Measurements from ENCODE around the gene SMG5. TPM values are rescaled to one million over a fixed set of nuclear protein-coding genes. Genes with fewer than 3 reads are reported as not detected.
A peak's percentile ranks its signal among the peaks of the same experiment; 100 is the strongest.

The SMG5 gene
- total RNA-seq, 1 donor from 2014 or later, result 95.6 TPM

- H3K9me3 Mint-ChIP-seq, result no peaks in the 10 kb centered on the region
- no peaks in the 10 kb centered on the region for H3K27me3 Mint-ChIP-seq (ENCODE audit: insufficient read depth)
- H3K4me3 Mint-ChIP-seq, result no peak overlapping the region
- DNase-seq (ENCODE audit: low spot score), result no peak
- intact Hi-C loops (cut with micrococcal nuclease), result no loop called here
- peaks cover 7% of the 10 kb centered on the region for H3K36me3 Mint-ChIP-seq (ENCODE audit: low read depth)
- no peak overlapping the region for H3K27ac Mint-ChIP-seq
- H3K4me1 Mint-ChIP-seq (ENCODE audit: low read depth), result peaks cover 15% of the 10 kb centered on the region
Measured at GRCh38 chr1:156293895-156294294, 11.3 kb upstream of the SMG5 start.

DNA sequence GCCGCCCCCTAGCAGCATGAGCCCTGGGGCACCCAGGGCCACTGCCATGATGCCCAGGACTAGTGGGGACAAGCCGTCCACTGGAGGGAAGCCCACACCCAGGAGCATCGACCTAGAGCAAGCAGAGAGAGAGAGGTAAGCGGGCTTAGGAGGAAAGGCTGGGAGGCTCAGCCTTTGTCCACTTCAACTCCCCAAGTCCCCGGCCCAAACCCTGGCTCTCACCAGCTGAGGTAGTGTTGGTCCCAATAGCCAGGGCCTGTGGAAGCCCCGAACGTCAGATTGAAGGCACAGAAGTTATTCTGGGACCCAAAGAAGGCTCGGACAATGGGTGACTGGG lies 10.4 kb upstream of the SMG5 start:
- no peak overlapping the region for H3K4me3 Mint-ChIP-seq
- H3K27me3 Mint-ChIP-seq (ENCODE audit: insufficient read depth), result no peaks in the 10 kb centered on the region
- no peaks in the 10 kb centered on the region for H3K9me3 Mint-ChIP-seq
- no peak overlapping the region for H3K27ac Mint-ChIP-seq
- peaks cover 15% of the 10 kb centered on the region for H3K4me1 Mint-ChIP-seq (ENCODE audit: low read depth)
- intact Hi-C loops (cut with micrococcal nuclease), result no loop called here
- DNase-seq (ENCODE audit: low spot score), result no peak
- peaks cover 10% of the 10 kb centered on the region for H3K36me3 Mint-ChIP-seq (ENCODE audit: low read depth)

DNA sequence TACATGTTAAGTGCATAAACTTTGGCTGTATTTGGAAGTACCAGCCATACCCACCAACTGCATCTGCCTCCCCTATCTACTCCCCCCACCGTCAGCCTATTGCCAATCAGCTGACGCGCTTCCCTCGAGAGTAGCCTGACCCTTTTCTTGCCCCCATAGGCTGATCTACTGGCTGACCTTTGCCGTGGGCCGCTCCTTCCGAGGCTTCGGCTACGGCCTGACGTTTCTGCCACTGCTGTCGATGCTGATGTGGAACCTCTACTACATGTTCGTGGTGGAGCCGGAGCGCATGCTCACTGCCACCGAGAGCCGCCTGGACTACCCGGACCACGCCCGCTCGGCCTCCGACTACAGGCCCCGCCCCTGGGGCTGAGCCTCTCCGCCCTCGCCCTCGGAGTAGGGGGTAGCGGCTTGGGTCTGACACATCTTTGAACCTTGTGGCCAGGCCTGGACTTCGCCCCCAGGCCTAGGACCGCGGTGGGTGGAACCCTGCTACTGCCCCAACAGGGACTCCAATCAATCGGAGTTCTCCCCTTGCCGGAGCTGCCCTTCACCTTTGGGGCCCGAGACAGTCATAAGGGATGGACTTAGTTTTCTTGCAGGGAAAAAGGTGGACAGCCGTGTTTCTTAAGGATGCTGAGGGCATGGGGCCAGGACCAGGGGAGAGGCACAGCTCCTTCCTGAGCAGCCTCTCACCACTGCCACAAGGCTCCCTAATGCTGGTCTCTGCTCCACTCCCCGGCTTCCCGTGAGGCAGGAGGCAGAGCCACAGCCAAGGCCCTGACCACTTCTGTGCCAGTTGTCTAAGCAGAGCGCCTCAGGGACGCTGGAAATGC lies 8.8 kb upstream of the SMG5 start:
- intact Hi-C loops (cut with micrococcal nuclease), result no loop called here
- peak overlapping the region; percentile 64 for H3K4me3 Mint-ChIP-seq
- H3K9me3 Mint-ChIP-seq, result no peaks in the 10 kb centered on the region
- H3K27ac Mint-ChIP-seq, result no peak overlapping the region
- peaks cover 15% of the 10 kb centered on the region for H3K4me1 Mint-ChIP-seq (ENCODE audit: low read depth)
- no peaks in the 10 kb centered on the region for H3K27me3 Mint-ChIP-seq (ENCODE audit: insufficient read depth)
- DNase-seq (ENCODE audit: low spot score), result no peak
- H3K36me3 Mint-ChIP-seq (ENCODE audit: low read depth), result peaks cover 11% of the 10 kb centered on the region

DNA sequence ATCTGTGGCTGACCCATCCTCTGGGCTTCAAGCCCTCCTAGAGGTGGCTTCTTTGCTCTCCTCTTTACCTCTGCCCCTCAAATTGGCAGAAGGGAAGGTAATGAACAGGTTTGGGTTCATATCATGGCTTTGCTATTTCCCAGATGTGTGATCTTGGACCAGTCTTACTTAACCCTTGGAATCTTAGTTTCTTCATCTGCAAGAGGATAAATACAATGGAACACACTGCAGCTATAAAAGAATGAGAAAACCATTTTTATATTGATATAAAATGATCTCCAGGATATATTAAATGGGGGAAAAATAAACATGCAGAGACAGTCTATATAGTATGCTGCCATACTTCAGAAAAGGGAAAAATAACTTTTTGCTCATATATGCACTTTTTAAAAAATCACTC lies 7.2 kb upstream of the SMG5 start:
- Mint-ChIP-seq H3K4me1 (ENCODE audit: low read depth) (peaks cover 5% of the 10 kb centered on the region), H3K4me3 (no peak overlapping the region), H3K36me3 (ENCODE audit: low read depth) (peaks cover 17% of the 10 kb centered on the region), H3K9me3 (no peaks in the 10 kb centered on the region), H3K27ac (no peak overlapping the region), H3K27me3 (ENCODE audit: insufficient read depth) (no peaks in the 10 kb centered on the region)
- DNase-seq (ENCODE audit: low spot score), result no peak
- intact Hi-C loops (cut with micrococcal nuclease), result no loop called here

- Mint-ChIP-seq H3K27me3 (ENCODE audit: insufficient read depth) (no peaks in the 10 kb centered on the region), H3K4me1 (ENCODE audit: low read depth) (peaks cover 30% of the 10 kb centered on the region), H3K4me3 (no peak overlapping the region), H3K36me3 (ENCODE audit: low read depth) (peaks cover 14% of the 10 kb centered on the region), H3K27ac (no peak overlapping the region), H3K9me3 (no peaks in the 10 kb centered on the region)
- intact Hi-C loops (cut with micrococcal nuclease), result no loop called here
- no peak for DNase-seq (ENCODE audit: low spot score)
Measured at GRCh38 chr1:156286061-156286460, 3.4 kb upstream of the SMG5 start.

DNA sequence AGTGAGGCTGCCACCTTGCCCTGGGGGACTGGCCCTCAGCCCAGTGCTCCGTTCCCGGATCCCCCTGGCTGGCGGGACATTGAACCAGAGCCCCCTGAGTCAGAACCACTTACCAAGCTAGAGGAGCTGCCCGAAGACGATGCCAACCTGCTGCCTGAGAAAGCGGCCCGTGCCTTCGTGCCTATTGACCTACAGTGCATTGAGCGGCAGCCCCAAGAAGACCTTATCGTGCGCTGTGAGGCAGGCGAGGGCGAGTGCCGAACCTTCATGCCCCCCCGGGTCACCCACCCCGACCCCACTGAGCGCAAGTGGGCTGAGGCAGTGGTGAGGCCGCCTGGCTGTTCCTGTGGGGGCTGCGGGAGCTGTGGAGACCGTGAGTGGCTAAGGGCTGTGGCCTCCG lies 2.8 kb upstream of the SMG5 start:
- Mint-ChIP-seq H3K9me3 (no peaks in the 10 kb centered on the region), H3K27me3 (ENCODE audit: insufficient read depth) (no peaks in the 10 kb centered on the region), H3K36me3 (ENCODE audit: low read depth) (peaks cover 14% of the 10 kb centered on the region)

GRCh38 chr1:156284757-156285156 lies 2.1 kb upstream of the SMG5 start:
- H3K4me1 Mint-ChIP-seq (ENCODE audit: low read depth), result peaks cover 43% of the 10 kb centered on the region
- H3K36me3 Mint-ChIP-seq (ENCODE audit: low read depth), result peaks cover 13% of the 10 kb centered on the region
- no peak overlapping the region for H3K27ac Mint-ChIP-seq
- H3K27me3 Mint-ChIP-seq (ENCODE audit: insufficient read depth), result no peaks in the 10 kb centered on the region
- no peak for DNase-seq (ENCODE audit: low spot score)
- intact Hi-C loops (cut with micrococcal nuclease), result loop anchor here (5.0 kb wide), 3 partner anchors 163 to 1147 kb away; partner anchors contain the start of genes IQGAP3 and SLC50A1
- no peaks in the 10 kb centered on the region for H3K9me3 Mint-ChIP-seq
- peak overlapping the region; percentile 43 for H3K4me3 Mint-ChIP-seq

More for the DNA sequence above, 2.8 kb upstream of the SMG5 start:
- H3K4me3 Mint-ChIP-seq, result no peak overlapping the region
- H3K27ac Mint-ChIP-seq, result no peak overlapping the region
- peaks cover 37% of the 10 kb centered on the region for H3K4me1 Mint-ChIP-seq (ENCODE audit: low read depth)
- no peak for DNase-seq (ENCODE audit: low spot score)
- intact Hi-C loops (cut with micrococcal nuclease), result no loop called here

DNA sequence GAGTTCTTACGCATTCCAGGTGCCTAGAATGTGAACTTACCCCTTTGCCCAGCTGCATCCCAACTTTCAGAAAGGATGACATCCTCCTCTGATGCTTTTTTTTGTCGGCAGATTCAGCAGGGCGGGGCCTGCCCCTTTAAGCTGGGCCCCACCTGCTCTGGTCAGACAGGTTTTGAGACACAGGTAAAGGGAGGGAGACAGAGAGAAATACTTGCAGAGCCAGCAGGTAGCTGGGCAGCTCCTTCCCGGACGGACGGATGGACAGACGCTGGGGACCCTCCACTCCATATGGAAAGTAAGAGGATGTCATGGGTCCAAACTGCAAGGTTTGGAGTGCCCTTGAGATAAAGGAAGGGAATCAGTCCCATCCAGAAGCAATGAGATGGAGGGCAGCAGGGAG lies 1.5 kb upstream of the SMG5 start, which contains the start of gene TMEM79:
TMEM79 (plus strand) TSS at position 214 of the 400 bp plus-strand sequence. CDS start 902 bp downstream, outside the sequence.
- H3K27me3 Mint-ChIP-seq (ENCODE audit: insufficient read depth), result no peaks in the 10 kb centered on the region
- H3K27ac Mint-ChIP-seq, result peak within 1 kb of the TSS; percentile 93
- H3K4me1 Mint-ChIP-seq (ENCODE audit: low read depth), result peaks cover 44% of the 10 kb centered on the region
- peak within 1 kb of the TSS; percentile 91 for H3K4me3 Mint-ChIP-seq
- no peak for DNase-seq (ENCODE audit: low spot score)
- intact Hi-C loops (cut with micrococcal nuclease), result loop anchor here (5.0 kb wide), 3 partner anchors 163 to 1147 kb away; partner anchors contain the start of genes IQGAP3 and SLC50A1
- H3K9me3 Mint-ChIP-seq, result no peaks in the 10 kb centered on the region
- H3K36me3 Mint-ChIP-seq (ENCODE audit: low read depth), result peaks cover 10% of the 10 kb centered on the region

DNA sequence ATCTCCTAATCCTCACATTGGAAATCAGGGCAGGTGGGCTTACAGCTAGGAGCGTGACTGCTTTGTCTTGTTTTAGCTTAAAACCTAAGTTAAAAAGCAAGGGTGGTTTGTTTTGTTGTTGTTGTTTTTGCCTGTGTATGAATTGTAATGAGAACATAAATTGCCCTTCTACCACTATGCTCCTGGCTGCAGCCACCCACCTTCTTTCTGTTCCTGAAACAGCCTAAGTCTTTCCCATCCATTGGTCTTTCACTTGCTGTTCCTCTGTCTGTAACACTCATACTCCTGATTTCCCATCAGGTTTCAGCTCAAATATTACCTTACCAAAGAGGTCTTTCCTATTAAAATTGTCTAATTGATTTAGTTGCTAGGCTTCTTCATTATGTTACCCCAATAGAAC lies 896 bp upstream of the SMG5 start:
- Mint-ChIP-seq H3K36me3 (ENCODE audit: low read depth) (peaks cover 10% of the 10 kb centered on the region), H3K4me1 (ENCODE audit: low read depth) (peaks cover 44% of the 10 kb centered on the region), H3K27ac (peak overlapping the region; percentile 93), H3K9me3 (no peaks in the 10 kb centered on the region), H3K4me3 (peak overlapping the region; percentile 91), H3K27me3 (ENCODE audit: insufficient read depth) (no peaks in the 10 kb centered on the region)
- intact Hi-C loops (cut with micrococcal nuclease), result loop anchor here (1.0 to 5.0 kb wide), 6 partner anchors 164 to 1146 kb away; partner anchors contain the start of genes IQGAP3, PRCC, RIT1 and SLC50A1
- DNase-seq (ENCODE audit: low spot score), result no peak

- H3K36me3 Mint-ChIP-seq (ENCODE audit: low read depth), result peaks cover 24% of the 10 kb centered on the region
- peaks cover 1% of the 10 kb centered on the region for H3K27me3 Mint-ChIP-seq (ENCODE audit: insufficient read depth)
- H3K4me1 Mint-ChIP-seq (ENCODE audit: low read depth), result peaks cover 44% of the 10 kb centered on the region
- peak overlapping the region; percentile 91 for H3K4me3 Mint-ChIP-seq
- H3K27ac Mint-ChIP-seq, result peak overlapping the region; percentile 93
- intact Hi-C loops (cut with micrococcal nuclease), result loop anchor here (1.0 to 5.0 kb wide), 14 partner anchors 13 to 1145 kb away; partner anchors contain the start of genes CCT3, GLMP, IQGAP3 and KHDC4
- no peaks in the 10 kb centered on the region for H3K9me3 Mint-ChIP-seq
- no peak for DNase-seq (ENCODE audit: low spot score)
Measured at GRCh38 chr1:156281693-156282478, 739 bp downstream of the SMG5 start.

GRCh38 chr1:156281281-156281680 lies 1.3 kb downstream of the SMG5 start:
- Mint-ChIP-seq H3K27ac (peak overlapping the region; percentile 93), H3K4me1 (ENCODE audit: low read depth) (peaks cover 44% of the 10 kb centered on the region), H3K36me3 (ENCODE audit: low read depth) (peaks cover 26% of the 10 kb centered on the region), H3K27me3 (ENCODE audit: insufficient read depth) (peaks cover 1% of the 10 kb centered on the region), H3K4me3 (peak overlapping the region; percentile 91), H3K9me3 (no peaks in the 10 kb centered on the region)
- DNase-seq (ENCODE audit: low spot score), result no peak
- intact Hi-C loops (cut with micrococcal nuclease), result loop anchor here (5.0 kb wide), 3 partner anchors 166 to 1144 kb away; partner anchors contain the start of genes IQGAP3 and SLC50A1

DNA sequence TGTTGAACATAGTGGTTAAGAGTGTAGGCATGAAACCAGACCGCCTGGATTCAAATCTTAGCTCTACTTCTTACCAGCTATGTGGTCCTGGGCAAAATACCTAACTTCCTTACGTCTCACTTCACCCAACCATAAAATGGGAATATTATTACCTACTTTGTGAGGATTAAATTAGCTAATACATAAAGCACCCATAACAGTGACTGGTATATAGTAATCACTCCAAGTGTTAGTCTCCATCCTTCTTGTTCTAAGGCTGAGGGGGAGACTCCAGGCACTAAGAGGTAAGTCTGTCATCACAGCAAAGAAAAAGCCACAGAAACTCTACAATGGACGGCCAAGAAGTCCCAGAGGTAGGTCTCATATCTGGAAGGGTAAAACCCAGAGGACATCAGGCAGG lies 2.8 kb downstream of the SMG5 start:
- no peak for DNase-seq (ENCODE audit: low spot score)
- peak overlapping the region; percentile 50 for H3K27ac Mint-ChIP-seq
- peaks cover 29% of the 10 kb centered on the region for H3K36me3 Mint-ChIP-seq (ENCODE audit: low read depth)
- peaks cover 42% of the 10 kb centered on the region for H3K4me1 Mint-ChIP-seq (ENCODE audit: low read depth)
- peak overlapping the region; percentile 17 for H3K4me3 Mint-ChIP-seq
- intact Hi-C loops (cut with micrococcal nuclease), result loop anchor here (5.0 kb wide), 3 partner anchors 167 to 1143 kb away; partner anchors contain the start of genes IQGAP3 and SLC50A1
- H3K9me3 Mint-ChIP-seq, result no peaks in the 10 kb centered on the region
- peaks cover 1% of the 10 kb centered on the region for H3K27me3 Mint-ChIP-seq (ENCODE audit: insufficient read depth)

Data from activated T-helper 1 cell treated with anti-CD3 and anti-CD28 coated beads, Interleukin-12 subunit alpha, Interleukin-12 subunit beta, Interleukin-2, Interleukin-4 antibody, amounts not matched to agents 30 ng/mL and 10 ng/mL and 1 ng/mL, durations not matched to agents 14 hours and 24 hours and 36 hours (primary cell).